HG02970 (cell line): ENCODE results near the gene EHMT1.

ENCODE experiments used
- ATAC-seq: cut with Tn5 transposase; IDR thresholded peaks from one replicate; pipeline ENCODE4 v1.9.1; 2021; ENCODE audit warnings: mild to moderate bottlenecking, moderate library complexity, moderate number of reproducible peaks; ENCODE audit not compliant: unreplicated experiment, low FRiP score

EHMT1 gene

DNA sequence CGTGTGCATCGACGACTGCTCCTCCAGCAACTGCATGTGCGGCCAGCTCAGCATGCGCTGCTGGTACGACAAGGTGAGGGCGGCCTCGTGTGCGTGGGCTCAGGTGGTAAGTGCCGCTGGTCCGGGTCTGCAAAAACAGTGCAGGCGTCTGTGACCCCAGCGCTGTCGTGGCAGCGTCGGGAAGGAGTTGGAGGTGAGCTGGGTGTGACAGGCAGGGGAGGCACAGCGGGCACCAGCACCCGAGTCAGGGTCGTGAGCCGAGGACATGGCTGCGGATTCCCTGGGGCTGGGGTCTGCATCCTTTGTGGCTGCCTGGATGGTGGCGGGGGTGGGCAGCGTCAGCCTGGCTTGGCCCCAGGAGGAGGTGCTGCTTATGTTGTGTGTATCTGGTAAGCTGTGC is 195.6 kb downstream of the EHMT1 start:
- ATAC-seq, result no peak

DNA sequence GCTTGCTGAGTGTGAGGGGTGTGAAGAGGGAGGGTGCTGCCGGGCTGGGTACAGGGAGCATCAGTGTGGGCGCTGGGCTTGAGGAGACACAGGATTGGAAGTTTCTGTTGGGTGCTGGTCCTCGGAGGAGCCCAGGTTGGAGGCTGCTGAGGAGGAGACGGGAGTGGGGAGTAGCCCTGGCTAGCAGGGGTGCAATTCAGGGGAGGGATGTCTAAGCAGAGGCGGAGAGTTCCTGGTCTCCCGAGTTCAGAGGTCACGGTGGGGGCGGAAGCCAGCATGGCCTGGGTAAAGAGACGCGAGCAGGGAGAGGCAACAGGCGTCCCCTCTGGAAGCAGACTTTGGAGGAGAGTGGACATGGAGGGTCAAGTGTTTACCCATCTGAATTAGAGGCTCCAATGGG is 196.0 kb downstream of the EHMT1 start:
- ATAC-seq, result no peak

DNA sequence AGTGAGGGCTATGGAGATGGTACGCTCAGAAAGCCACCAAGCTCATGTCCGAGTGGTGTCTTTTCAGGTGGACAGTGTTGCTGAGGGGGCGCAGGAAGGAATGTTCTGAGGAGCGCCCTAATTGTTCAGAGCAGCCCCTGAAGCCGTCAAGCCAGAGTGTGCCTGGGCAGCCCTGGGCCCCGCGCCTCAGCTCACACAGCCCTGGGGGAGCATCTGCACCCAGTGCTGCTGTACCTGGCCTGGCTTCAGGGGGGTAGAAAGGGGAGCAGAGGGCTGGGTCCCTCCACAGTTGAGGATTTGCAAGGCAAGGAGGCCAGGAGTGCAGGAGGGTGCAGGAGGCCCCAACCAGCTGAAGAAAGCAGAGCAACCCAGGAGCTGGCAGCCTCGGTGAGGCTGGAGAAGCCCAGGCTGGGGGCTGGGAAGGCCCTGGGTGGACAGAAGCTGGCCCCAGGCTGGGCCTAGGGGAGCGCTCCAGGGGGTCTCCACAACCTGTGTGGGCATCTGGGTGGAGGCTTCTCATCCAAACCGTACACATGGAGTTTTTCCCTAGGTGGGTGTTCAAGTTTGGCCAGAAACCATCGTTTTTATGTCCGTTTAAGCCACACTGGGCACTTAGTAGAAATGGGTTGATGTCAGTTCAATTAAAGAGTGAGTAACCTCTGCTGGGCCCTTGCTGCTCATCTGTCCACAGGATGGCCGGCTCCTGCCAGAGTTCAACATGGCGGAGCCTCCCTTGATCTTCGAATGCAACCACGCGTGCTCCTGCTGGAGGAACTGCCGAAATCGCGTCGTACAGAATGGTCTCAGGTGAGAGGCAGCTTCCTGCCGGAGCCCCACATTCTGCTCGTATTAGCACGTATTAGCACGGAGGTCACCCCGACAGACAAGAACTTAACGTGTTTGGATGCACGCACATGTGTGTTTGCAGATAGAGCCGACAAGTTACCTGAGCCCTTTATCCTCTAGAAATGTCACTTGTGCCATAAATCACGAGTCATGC is 196.8 kb downstream of the EHMT1 start:
- no peak for ATAC-seq

DNA sequence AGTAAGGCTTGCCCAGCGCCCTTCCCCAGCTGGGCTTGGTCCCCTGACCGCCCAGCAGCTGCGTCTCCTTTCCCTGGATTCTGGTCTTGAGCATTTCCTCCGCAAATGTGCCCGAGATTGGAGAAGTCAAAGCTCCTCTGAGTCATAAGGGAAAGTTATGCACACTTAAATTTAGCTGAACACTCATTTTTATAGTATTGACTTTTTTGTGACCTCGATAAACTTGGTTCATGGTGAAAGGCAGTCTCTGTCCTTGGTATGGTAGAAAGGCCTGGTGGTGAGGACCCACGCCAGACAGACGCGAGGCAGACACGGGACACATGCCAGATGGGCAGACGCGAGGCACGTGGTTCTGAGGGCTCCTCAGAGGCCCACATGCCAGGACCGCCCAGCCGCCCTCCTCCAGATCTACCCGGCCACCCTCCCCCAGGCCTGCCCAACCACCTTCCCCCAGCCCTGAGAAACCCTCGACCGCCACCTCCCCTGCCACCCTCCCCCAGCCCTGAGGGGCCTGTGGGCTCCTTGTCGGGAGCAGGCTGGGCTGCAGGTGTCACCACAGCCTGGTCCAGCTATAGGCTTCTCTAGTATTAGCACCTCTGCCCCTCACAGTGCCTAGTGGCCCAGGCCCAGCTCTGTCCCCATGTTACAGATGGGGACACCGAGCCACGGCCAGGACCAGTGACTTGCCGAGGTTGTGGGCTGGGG is 197.9 kb downstream of the EHMT1 start:
- no peak for ATAC-seq

DNA sequence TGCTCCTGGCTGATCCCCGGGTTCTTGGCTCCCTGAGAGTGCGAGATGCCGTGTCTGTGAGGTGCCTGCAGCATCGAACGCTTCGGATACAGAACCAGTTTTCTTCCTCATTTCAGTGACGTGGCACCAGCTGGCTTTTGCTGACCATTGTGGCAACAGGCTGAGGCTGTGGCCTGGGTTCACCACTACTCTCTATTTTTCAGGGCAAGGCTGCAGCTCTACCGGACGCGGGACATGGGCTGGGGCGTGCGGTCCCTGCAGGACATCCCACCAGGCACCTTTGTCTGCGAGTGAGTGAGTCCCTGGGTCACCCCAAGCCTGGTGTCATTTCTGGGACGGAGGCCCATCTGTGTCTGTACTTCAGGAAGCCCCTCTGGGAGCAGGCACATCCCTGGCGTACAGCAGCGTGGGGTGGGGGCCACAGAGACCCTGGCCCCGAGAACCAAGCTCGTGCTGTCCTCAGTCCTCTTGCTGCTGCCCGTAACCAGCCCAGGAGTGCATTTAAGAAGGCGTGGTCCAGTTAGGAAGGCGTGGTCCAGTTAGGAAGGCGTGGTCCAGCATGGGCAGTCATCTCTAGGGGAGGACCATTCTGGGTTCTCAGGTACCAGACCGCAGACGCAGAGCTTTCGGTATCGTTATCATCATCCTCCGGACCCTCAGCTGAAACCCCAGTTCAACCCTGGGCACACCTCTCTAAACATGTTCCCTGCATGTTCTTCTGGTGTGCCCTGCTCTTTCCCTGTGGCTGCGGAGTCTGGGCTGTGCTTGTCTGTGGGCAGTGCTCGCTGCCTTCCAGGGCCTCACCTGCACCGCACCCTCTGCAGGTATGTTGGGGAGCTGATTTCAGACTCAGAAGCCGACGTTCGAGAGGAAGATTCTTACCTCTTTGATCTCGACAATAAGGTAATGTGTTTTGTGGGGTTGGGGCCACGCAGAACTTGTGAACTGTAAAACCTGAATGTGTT is 198.7 kb downstream of the EHMT1 start:
- ATAC-seq, result no peak

DNA sequence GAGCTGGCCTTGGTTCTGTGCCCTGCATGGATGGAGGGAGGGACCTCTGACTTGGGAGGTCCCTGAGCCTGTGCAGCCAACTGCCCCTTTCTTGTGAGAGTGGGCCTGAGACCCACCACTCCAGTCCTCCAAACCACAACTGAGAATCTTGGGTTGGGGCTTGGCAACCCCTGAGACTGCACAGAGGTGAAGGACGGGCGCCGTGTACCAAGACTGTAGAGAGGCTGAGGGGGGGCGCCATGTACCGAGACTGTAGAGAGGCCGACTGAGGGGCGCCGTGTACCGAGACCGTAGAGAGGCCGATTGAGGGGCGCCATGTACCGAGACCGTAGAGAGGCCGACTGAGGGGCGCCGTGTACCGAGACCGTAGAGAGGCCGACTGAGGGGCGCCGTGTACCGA is 199.5 kb downstream of the EHMT1 start:
- ATAC-seq, result no peak

DNA sequence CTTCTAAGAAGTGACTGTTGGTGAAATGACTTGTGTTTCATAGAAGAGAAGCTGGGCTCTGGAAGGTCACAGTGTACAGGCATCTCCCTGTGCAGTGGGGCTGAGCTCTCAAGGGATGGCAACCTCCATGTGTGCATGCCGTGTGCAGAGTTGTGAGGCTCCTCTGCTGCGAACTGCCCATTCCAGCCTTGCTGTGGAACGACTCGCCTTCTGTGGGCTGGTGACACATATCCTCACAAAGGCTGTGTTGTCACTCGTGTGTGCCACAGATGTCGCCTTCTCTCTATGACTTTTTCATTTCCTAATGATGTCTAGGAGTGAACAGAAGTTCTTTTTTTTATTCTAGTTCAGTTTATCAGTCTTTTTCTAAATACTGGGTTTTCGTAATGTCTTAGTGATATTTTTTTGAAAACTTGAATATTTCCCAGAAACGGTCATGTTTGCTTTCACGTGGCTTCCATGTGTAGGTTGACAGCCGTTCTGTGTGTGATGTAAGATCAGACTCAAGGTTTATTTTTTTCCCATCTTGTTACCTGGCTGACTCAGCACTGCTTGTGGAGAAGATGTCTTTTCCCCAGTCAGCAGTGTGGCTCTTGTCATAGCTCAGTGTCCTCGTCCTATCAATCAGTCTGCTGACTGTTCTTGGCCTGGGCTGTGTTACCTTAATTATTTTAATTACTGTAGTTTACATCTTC is 201.5 kb downstream of the EHMT1 start:
- no peak for ATAC-seq

DNA sequence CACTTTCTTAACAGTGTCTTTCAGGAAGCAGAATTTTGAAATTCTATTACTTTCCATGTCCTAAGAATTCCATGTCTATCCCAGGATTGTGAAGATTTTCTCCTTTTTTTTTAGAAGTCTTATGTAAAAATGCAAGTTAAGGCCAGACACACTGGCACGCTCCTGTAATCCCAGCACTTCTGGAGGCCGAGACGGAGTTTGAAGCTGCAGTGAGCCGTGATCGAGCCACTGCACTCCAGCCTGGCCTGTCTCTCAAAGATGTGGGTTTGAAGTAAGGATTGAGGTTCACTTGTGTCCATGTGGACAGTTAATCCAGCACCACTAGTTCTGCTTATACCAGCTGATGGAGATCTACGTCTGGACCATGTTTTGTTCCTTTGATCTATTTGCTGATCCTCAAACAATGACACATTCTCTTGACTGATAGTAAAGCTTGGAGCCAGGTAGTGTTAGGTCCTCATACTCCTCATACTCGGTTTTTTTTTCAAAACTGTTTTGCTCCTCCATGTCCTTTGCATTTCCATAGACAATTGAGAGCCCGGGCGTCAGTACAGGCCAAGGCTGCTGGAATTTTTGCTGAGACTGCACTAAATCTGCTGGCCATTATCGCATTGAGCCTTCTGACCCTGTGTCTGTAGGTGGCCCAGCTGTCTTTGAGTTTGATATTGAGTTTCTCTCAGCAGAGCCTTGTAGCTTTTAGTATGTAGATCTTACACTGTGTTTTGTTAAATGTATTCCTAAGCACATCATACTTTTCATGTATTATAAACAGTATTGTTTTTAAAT is 205.4 kb downstream of the EHMT1 start:
- ATAC-seq, result no peak

DNA sequence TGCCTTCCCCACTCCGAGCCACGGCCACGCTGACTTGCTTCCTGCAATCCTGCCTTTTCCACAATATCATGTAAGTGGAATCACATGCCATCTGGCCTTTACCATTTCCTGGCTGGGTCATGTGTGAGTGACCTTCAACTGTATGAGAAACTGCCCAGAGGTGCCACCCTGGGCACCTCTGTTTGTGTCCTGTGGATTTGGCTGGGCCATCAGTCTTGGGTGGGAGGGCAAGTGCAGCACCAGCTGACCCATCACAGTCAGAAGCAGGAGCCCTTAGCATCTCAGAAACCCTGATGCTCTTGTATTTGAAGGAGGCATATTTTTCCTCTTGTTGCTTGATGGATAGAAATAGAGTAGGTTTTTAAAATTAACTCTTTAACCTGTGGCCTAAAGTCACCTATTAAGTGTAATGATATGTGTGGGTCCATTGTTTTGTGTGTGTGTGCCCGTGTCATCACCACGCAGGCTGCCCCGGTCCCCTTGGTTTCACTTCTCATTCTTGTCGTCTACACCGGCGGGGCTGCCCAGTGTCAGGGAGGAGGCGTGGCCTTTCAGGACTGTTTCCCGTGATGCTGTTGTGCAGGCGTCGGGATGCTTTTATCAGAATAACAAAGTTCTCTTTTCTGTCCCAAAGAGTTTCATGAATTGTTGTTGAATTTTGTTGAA is 206.7 kb downstream of the EHMT1 start:
- no peak for ATAC-seq

DNA sequence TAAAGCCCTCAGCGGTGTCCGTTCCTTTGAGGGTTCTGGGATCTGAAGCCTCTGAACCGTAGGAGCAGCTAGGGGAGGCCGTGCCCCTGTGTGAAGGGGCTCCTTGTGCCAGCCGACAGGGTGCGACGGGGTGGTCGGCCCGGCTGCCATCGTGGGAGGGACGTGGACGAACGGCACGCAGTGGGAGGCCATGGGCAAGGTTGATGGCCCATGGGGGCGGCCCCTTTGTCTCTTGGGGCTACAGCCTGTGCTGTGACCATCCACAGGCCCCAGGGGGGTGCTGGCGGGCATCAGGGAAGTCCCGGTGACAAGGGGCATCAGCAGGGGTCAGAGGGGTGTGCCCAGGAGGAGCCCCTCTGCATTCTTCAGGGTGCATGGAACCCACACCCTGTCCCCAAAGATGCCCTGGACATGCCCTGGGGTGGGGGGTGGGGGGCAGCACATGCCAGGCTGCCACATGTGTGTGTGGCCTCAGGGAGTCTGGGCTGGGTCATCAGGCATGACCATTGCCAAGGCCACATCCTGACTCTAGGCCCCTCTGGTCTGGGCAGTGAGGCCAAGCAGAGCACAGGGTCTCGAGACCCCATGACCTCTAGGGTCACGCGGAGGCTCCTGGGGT is 209.2 kb downstream of the EHMT1 start:
- no peak for ATAC-seq

DNA sequence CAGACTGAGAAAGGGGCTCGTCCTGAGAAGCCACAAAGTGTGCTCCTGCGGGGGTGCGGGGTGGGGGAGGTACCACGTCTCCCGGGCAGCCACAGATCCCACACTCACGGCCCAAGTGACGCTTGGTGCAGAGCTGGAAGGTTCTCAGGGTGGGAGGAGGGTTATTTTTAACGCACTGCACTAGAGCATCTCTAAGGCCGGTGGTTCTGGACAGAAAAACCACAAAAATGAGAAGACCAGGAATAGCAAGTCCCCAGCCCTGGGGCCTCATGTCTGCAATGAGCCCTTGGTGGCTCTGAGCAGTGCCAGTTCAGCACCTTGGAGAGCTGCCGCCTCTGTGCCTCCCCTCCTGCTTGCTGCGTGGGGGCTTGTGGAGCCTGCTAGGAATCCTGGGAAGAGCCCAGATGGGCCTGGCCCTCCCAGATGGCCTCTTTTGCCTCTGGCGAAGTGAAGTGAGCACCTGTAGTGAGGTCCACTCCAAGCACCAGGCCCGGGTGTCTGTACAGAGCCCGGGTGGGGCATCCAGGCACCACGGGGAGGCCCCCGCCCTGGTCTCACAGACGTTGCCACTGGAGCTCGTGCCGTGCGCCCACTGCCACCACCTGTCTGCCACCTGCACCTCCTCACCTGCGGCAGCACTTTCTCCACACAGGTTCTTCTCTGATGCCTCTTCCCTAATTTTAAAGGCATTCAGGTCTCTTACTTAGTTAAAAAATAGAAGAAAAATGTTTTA is 209.9 kb downstream of the EHMT1 start:
- ATAC-seq, result no peak

DNA sequence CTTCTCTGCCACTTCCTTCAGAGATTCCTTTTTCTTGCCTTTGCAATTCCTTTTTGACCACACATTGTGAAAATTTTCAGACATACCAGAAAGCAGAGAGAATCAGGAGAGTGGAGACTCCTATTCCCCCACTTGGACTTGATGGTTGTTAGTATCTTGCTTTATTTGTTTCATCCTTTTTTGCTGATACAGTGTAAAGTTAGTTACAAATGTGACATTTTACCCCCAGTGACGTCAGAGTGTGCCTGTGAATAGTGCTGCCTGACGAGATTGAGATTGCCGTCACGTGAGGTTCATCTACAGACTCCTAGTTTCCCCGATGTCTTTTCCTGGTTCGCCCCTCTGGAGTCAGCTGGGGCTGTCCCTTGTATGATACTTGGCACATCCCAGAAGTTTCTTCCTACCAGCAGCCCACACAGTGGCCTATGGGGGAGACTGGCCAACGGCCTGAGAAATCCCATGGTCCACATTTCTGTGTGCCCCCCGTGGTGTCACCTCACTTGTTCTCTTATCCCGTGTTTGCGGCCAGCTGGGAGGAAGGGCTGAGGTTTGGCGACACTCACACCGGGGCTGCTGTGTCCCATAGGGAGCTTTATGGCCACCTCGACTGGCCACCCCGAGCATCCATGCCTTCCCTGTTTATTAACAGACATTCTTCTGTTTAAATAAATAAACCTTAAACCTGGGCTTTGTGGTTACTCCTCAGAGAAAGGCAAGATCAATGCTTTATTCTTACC is 210.6 kb downstream of the EHMT1 start:
- no peak for ATAC-seq

DNA sequence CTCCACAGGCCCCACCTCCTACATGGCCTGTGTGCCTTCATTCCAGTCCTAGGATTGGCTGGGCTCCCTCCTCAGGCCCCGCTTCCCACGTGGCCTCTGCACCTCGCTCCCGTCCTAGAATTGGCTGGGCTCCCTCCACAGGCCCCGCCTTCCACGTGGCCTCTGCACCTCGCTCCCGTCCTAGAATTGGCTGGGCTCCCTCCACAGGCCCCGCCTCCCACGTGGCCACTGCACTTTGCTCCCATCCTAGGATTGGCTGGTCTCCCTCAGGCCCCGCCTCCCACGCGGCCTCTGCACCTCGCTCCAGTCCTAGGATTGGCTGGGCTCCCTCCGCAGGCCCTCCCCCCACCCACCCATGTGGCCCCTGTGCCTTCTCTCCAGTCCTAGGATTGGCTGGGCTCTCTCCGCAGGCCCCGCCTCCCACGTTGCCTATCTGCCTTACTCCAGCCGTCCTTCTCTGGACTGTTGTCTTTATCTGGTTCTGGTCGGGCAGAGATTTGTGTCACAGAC is 213.4 kb downstream of the EHMT1 start:
- no peak for ATAC-seq

DNA sequence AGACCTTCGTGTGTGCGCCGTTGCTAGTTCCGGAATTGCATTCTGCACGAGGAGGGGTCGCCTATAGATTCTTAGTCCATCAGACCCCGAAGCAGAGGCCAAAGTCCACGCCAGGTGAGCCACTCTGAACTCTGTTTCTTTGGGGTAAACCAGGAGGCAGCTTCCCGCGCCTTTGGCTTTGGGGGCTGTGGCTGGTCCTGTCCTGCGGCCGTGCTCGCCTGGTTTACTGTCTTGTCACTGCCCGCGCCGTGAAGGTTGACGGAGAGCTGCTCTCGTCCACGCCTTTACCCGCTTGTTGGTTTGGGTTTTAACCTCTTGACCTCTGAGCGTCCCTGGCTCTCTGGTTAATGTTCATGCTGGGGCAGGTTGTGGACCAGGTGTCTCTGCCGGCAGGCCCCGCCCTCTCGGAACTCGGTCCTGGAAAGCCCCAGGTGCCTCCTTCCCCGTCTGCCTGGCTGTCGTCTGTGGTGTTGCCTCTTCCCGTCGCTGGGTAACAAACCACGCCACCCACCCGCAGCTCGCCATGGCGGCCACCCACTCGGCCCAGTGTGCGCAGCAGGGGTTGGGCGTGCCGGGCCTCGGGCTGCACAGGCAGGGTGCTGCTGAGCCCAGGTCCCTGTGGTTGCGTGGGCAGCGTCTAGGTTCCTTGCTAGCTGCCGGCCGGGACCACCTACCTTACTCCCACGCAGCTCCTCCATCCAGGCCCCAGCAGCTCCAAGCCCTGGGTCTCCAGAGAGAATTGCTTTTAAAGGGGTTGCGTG is 214.2 kb downstream of the EHMT1 start:
- no peak for ATAC-seq

DNA sequence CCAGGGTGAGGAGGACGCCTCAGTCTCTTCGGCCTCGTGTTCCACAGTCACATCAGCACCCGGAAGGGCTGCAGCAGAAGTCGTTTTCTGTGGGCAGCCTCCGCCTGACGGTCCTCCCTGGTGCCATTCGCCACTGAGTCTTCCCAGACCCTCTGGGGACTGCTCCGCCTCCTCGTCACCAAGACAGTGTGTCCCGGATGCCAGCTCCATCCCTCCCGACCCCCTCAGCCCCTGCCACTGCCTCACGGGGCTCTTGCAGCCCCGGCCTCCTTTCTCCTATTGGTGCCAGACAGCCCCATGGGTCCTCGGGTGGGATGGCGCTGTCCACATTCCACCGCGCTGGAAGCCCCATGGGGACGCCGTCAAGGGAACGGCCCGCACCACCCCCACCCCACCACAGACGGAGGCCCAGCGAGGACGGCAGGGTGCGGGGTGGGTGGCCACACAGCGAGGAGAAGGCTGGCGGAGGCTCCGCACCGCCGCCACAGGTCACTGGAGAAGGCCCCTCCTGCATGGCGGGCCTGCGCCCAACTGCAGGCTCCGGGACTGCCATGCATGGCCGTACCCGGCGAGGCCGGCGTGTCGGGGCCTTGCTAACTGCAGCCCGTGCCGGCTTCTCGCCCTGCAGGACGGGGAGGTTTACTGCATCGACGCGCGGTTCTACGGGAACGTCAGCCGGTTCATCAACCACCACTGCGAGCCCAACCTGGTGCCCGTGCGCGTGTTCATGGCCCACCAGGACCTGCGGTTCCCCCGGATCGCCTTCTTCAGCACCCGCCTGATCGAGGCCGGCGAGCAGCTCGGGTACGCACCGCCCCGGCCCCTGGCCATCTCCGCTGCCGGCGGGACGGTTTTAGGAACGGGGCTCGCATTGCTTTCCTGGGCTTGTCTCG is 215.2 kb downstream of the EHMT1 start:
- ATAC-seq, result no peak
